ENCODE results near the gene CST8. TPM values are rescaled to one million over a fixed set of nuclear protein-coding genes. Genes with fewer than 3 reads are reported as not detected.

CST8 gene
- total RNA-seq, 1 experiment from 2014 or later, result not detected

DNA sequence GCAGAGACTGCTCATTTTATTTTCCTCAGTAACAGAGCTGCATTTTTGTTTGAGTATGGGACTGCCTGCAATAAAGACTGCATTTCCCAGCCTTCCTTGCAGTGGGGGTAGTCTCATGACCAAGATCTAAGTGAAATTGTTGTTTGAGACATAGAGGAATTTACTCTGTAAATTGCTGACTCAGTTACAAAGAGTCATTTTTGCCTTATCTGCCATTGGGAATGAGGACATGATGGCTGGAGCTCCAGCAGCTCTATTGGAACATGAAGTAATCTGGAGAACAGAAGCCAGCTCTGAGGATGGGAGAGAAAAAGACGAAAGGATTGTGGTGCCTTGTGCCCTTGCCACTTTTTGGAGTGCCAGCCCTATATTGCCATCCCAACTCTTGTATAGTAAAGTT, 36.1 kb upstream of the CST8 start:
- no peak overlapping the region for H2AFZ ChIP-seq (ENCODE audit: low read length)
- no CpG with 5 or more reads among the region's 1 CpG for WGBS (ENCODE audit: extremely low coverage, insufficient read length, low lambda C conversion rate)
- Mint-ChIP-seq H3K9me3 (peaks cover 0 to 5% of the 10 kb centered on the region in 2 experiments; a peak in 3 of 5 replicates), H3K27ac (no peak overlapping the region), H3K4me3 (no peak overlapping the region), H3K4me1 (peaks cover 10 to 11% of the 10 kb centered on the region in 2 experiments; a peak in 3 of 4 replicates), H3K36me3 (ENCODE audit: insufficient read depth in 1 of 3, low read depth in 3 of 3) (peaks cover 3 to 6% (median 4%) of the 10 kb centered on the region in 3 experiments; a peak in 6 of 7 replicates), H3K27me3 (ENCODE audit: low read depth) (peaks cover 7% of the 10 kb centered on the region)
- no peak overlapping the region for H2BK120ac ChIP-seq (ENCODE audit: low read depth, low read length, poor library complexity, severe bottlenecking)
- no peaks in the 10 kb centered on the region for H3K27me3 ChIP-seq (ENCODE audit: insufficient read depth, low read length)
- H3K14ac ChIP-seq (ENCODE audit: insufficient read depth, low read length), result no peak overlapping the region
- no peaks in the 10 kb centered on the region for H3K9me3 ChIP-seq (ENCODE audit: control insufficient read depth, low read depth, low read length)
- H4K8ac ChIP-seq (replicated peaks; ENCODE audit: insufficient read length, low read depth, low read length), result no peak overlapping the region
- H4K91ac ChIP-seq (ENCODE audit: insufficient read length, low read depth, low read length), result no peak overlapping the region
- H3K79me1 ChIP-seq (ENCODE audit: insufficient read depth, low read depth, low read length, poor library complexity, severe bottlenecking), result no peaks in the 10 kb centered on the region
- no peak overlapping the region for H2BK12ac ChIP-seq (ENCODE audit: insufficient read length, low read depth, low read length)
- no peaks in the 10 kb centered on the region for H3K23me2 ChIP-seq (ENCODE audit: insufficient read length, low read depth, low read length, poor library complexity, severe bottlenecking)
- no peak for TF ChIP-seq CTCF (conservative IDR thresholded peaks at IDR 0.05)
- no peak overlapping the region for H3K4ac ChIP-seq (ENCODE audit: low read depth, low read length)
- no peak overlapping the region for H2BK15ac ChIP-seq (ENCODE audit: low read depth, low read length)
- no peak overlapping the region for H3K23ac ChIP-seq (ENCODE audit: insufficient read length, low read depth, low read length)
- H3K4me1 ChIP-seq (ENCODE audit: insufficient read depth, low read length), result peaks cover 3% of the 10 kb centered on the region; the same call in 1 of the 2 replicates
- H3K27ac ChIP-seq (ENCODE audit: insufficient read length, low read depth, low read length), result no peak overlapping the region
- H3T11ph ChIP-seq (ENCODE audit: low read length), result no peak overlapping the region
- no peak overlapping the region for H3K4me2 ChIP-seq (ENCODE audit: insufficient read depth, insufficient read length, low read length)
- no peak overlapping the region for H3K18ac ChIP-seq (ENCODE audit: insufficient read length, low read depth, low read length)
- no peaks in the 10 kb centered on the region for H3K79me2 ChIP-seq (ENCODE audit: insufficient read depth, low read length)
- no peak overlapping the region for H2BK5ac ChIP-seq (ENCODE audit: insufficient read length, low read length)
- H2AK5ac ChIP-seq (ENCODE audit: insufficient read length, low read length), result no peak overlapping the region
- H4K20me1 ChIP-seq (ENCODE audit: control insufficient read depth, insufficient read depth, insufficient read length), result no peaks in the 10 kb centered on the region
- H4K5ac ChIP-seq (ENCODE audit: insufficient read length, low read depth, low read length), result no peak overlapping the region
- no peak overlapping the region for H3K56ac ChIP-seq (ENCODE audit: insufficient read length, low read depth, low read length)
- DNase-seq, result no peak
- no peak overlapping the region for H3K9ac ChIP-seq (ENCODE audit: extremely low read depth, insufficient read length, low read length)
- H2BK20ac ChIP-seq (ENCODE audit: low read depth, low read length, poor library complexity, severe bottlenecking), result no peak overlapping the region
